GM18868 (cell line): Measurements from ENCODE around the gene CYLD.

Experiments used
- ATAC-seq: cut with Tn5 transposase; IDR thresholded peaks from one replicate; pipeline ENCODE4 v1.9.1; 2021; ENCODE audit warnings: mild to moderate bottlenecking, moderate library complexity; ENCODE audit not compliant: unreplicated experiment

The CYLD gene

DNA sequence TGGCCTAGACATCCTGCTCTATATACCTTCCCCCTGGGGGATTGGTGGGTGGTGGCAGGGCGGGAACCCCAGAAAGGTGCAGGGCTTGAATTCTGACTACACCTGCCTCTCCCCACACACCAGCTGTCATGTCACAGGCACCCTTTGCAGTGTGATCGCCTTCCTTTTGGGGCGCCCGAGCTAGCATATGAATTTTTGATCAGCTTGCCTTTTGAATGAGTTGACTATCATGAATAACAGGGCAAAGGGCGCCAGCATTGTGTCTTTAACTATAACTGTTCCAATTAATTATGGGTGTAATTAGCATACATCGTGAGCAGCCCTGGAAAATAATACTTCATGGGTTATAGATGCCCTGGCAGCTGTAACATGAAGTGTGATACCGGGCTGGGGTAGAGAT lies 72.7 kb downstream of the CYLD start:
- ATAC-seq = no peak

DNA sequence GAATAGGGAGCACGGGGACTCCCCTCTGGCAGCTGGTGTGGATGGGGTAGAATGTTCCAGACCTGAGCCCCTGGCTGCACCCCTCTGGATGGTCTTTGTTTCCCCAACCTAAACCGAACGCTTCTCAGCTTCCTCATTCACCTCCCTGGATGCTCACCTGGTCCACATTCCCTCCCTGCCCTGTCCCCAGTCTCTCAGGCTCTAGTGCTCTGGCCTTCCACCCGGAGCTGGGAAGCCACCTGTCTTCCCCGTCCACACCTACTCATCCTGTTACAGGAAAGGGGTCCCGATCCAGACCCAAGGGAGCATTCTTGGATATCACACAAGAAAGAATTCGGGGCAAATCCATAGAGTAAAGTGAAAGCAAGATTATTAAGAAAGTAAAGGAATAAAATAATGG lies 73.5 kb downstream of the CYLD start:
- no peak for ATAC-seq

- no peak for ATAC-seq
Measured at GRCh38 chr16:50816901-50817555, 75.1 kb downstream of the CYLD start.

DNA sequence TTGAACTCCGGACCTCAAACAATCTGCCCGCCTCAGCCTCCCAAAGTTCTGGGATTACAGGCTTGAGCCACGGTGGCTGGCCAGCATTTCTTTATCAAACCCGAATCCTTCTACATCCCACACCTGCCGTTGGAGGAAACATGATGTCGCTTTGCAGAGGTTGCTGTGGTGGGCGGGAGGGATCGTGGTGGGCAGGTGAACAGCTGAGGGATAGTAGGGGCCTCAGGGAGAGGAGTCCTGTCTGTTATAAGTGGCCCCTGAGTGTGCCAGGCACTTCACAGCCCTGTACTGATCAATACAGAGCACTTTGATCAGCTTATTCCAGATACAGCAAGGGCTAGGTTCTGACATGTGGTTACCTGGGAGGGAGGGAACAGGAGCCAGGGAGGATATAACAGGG lies 76.5 kb downstream of the CYLD start:
- ATAC-seq = no peak

GRCh38 chr16:50819706-50820105 lies 77.8 kb downstream of the CYLD start:
- ATAC-seq = no peak

GRCh38 chr16:50820225-50820624 lies 78.3 kb downstream of the CYLD start:
- no peak for ATAC-seq

GRCh38 chr16:50821586-50821985 lies 79.7 kb downstream of the CYLD start:
- ATAC-seq = no peak

DNA sequence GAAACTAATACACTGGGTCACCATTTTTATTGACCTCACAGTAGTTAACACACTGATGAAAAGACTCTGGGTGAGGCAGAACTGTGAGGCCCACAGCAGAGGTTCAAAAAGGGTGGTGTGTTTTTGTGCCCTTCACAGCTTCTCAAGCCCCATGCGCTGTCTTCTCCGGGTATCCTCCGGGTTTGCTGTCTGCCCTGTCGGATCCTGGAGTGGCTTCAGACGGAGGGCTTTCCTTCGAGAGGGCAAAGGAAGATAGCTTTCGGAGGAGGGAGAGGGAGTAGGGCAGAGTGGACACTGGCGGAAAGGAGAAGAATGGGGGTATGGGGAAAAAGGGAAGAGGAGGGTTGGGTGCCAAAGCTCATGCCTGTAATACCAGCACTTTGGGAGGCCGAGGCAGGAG lies 80.8 kb downstream of the CYLD start:
- no peak for ATAC-seq

DNA sequence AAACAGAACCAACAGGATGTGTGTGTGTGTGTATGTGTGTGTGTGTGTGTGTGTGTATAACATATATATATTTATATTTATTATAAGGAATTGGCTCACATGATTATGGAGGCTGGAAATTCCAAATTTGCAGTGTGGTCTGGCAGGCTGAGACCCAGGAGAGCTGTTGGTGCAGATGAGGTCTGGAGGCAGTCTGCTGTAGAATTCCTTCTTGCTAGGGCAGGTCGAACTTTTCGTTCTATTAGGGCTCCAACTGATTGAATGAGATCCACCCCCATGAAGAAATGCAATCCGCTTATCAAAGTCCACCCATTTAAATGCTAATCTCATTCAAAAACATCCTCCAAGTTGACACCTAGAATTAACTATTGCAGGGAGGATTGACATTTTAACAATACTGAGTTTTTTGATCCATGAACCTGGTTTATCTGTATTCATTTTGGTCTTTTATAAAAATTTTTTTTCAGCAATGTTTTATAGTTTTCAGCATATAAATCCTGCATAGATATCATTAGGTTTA lies 85.0 kb downstream of the CYLD start:
- no peak for ATAC-seq

DNA sequence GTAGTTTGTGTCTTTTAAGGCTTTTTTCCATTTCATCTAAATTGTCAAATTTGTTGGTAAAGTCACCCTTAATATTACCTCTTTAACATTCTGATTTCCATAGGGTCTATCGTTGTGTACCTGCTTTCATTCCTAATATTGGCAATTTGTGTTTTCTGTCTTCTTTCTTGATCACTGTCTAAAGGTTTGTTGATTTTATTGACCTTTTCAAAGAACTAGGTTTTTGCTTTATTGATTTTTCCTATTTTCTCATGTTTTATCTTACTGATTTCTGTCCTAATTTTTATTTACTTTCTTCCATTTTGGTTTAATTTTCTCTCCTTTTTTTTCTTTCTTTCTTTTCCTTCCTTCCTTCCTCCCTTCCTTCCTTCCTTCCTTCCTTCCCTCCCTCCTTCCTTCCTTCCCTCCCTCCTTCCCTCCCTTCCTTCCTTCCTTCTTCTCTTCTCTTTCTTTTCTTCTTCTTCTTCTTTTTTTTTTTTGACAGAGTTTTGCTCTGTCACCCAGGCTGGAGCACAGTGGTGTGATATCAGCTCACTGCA lies 86.3 kb downstream of the CYLD start:
- no peak for ATAC-seq

DNA sequence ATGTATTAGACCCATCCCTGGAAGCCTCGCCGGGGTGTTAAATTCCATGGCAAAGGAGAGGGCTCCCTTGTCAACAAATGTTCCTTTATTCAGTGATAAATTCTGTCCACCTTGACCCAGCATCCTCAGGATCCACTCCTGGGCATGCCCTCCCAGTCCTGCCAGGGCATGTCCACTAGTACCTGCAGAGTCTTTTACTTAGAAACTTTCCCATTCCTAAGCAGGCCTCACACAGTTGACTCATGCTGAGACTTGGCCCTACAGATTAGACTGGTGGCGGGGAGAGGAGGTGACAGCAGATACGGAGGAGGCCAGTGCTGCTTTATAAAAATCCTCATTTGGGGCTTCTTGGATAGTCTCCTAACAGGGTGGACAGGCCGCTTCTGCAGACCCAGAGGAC lies 88.8 kb downstream of the CYLD start:
- ATAC-seq = no peak

- ATAC-seq = no peak
Measured at GRCh38 chr16:50831751-50832150, 89.9 kb downstream of the CYLD start.

GRCh38 chr16:50833929-50834328 lies 92.0 kb downstream of the CYLD start:
- ATAC-seq = no peak

DNA sequence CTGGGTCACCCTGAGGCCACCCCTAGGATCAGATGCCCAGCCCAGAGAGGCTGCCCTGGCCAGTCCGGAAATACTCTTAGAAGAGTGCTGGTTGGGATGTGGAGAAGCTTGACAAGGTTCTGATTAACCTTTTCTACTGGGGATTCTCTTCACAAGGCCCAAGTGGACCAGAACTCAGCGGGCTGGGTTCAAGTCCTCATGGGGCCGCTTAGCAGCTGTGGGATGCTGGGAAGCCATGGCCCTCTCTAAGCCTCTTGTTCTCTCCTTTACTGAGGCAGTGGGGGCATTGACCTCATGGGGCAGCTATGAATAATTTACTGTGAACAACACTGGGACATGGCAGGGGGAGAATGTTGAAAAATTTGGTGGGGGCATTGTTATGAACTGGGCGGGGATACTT lies 92.8 kb downstream of the CYLD start:
- ATAC-seq = no peak

- no peak for ATAC-seq
Measured at GRCh38 chr16:50835358-50836060, 93.6 kb downstream of the CYLD start.

DNA sequence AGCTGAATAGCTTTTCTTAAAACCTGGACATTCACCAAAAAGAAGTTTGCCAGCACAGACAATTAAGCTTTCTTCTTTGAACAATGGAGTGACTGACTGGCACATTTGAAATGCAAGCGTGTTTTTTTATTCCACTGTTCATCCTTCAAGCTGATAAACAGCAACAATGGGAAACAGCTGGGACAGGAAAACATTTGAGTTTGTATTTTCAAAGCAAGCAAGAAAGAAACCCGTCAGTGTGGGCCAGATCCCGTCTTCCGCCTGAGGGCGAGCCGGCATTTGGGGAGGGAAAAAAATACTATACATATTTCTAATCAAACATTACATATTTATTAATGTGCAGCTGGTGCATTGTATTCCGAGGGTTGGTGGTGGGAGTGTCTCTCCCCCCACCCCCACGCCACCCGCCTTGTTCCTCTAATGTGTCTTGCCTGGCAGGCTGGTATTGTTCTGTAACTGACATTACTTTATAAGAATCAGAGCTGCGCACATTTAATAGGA lies 94.3 kb downstream of the CYLD start:
- no peak for ATAC-seq

- no peak for ATAC-seq
Measured at GRCh38 chr16:50837324-50837723, 95.4 kb downstream of the CYLD start.

GRCh38 chr16:50838165-50838564 lies 96.3 kb downstream of the CYLD start:
- no peak for ATAC-seq

- ATAC-seq = no peak
Measured at GRCh38 chr16:50838885-50839284, 97.0 kb downstream of the CYLD start.

DNA sequence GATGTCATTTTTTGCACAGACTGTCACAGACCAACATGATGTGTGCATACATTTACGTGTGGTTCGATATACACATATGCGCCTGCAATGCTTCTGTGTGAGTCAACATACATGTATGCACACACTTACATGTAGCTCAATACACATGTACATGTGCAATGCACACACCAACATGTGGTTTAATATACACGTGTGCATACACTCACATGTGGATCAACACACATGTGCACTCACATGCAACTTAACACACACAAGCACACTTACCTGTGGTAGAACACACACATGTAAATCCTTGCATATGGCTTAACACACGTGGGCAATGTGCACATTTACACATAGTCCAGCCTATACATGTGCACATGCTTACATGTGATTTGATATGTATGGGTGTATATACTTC lies 97.5 kb downstream of the CYLD start:
- ATAC-seq = no peak

GRCh38 chr16:50839920-50840729 lies 98.2 kb downstream of the CYLD start:
- no peak for ATAC-seq
